ENCODE results near the gene AP2A2.

Gene AP2A2

GRCh38 chr11:926341-926916, 759 bp downstream of the AP2A2 start:
- DNase-seq = peak; percentile 15

GRCh38 chr11:927871-928270, 2.2 kb downstream of the AP2A2 start:
- DNase-seq = no peak

- no peak for DNase-seq
Observed at GRCh38 chr11:928786-929185, 3.1 kb downstream of the AP2A2 start.

GRCh38 chr11:929405-929804, 3.7 kb downstream of the AP2A2 start:
- DNase-seq = no peak

- no peak for DNase-seq
Observed at GRCh38 chr11:931385-931784, 5.7 kb downstream of the AP2A2 start.

- no peak for DNase-seq
Observed at GRCh38 chr11:932435-932834, 6.8 kb downstream of the AP2A2 start.

- DNase-seq = no peak
Observed at GRCh38 chr11:933142-933851, 7.6 kb downstream of the AP2A2 start.

GRCh38 chr11:933936-934335, 8.3 kb downstream of the AP2A2 start:
- DNase-seq = no peak

- DNase-seq = no peak
Observed at GRCh38 chr11:934527-934926, 8.9 kb downstream of the AP2A2 start.

GRCh38 chr11:936199-936598, 10.5 kb downstream of the AP2A2 start:
- DNase-seq = no peak

- DNase-seq = no peak
Observed at GRCh38 chr11:937841-938261, 12.2 kb downstream of the AP2A2 start.

GRCh38 chr11:940496-941135, 14.9 kb downstream of the AP2A2 start:
- DNase-seq = no peak

GRCh38 chr11:942823-943222, 17.2 kb downstream of the AP2A2 start:
- peak; percentile 19 for DNase-seq

- no peak for DNase-seq
Observed at GRCh38 chr11:944711-945470, 19.2 kb downstream of the AP2A2 start.

GRCh38 chr11:945986-946385, 20.3 kb downstream of the AP2A2 start:
- peak; percentile 62 for DNase-seq

GRCh38 chr11:947744-948143, 22.1 kb downstream of the AP2A2 start:
- no peak for DNase-seq

- DNase-seq = no peak
Observed at GRCh38 chr11:951507-951906, 25.8 kb downstream of the AP2A2 start.

GRCh38 chr11:952406-953385, 27.0 kb downstream of the AP2A2 start:
- peak; percentile 26 for DNase-seq

GRCh38 chr11:953512-953911, 27.8 kb downstream of the AP2A2 start:
- no peak for DNase-seq

GRCh38 chr11:954392-955153, 28.9 kb downstream of the AP2A2 start:
- no peak for DNase-seq

All from midbrain (tissue), 1 donor.